Measurements from ENCODE around the gene RABGGTA.

The RABGGTA gene

DNA sequence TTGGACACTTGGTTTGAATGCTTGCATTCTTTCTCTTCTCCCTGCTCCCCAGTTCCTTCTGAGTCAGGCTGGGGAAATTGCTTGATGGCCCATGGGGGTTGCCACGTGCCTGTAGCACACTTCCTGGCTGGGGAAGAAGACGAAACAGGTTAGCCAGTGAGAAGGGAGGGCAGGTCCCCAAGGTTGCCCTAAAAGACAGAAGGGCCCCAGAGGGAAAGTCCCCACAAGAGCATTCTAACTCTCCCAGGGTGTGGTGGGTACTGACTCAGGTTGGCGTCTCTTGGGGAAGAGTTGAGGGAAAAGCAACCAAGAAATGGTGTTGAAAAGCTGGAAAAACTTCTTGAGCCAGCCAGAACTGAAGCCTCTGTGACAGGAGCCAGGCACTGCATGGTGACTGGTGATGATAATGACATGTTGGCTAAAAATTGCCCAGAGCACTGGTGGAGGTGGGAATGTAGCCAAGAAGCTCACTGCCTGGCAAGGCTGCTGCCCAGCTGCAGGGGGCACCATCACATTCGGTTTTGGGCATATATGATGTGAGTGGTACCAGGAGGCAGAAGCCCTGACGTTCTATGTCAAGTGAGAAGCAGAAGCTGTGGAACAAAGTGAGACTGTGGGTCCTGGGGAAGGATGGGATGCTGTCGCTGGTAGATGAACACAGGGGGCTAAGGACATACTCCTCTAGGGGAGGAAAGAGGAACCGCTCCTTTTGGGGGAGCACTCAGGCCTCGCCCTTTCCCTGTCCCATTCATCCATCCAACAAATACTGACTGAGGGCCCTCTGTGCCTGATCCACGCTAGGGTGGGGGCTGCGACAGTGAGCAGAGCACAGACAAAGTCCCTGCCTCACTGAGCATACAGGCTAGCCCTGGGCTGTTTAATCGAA is 8.1 kb upstream of the RABGGTA start:
- DNase-seq (ENCODE audit: low read depth in 2 of 2): no peak

DNA sequence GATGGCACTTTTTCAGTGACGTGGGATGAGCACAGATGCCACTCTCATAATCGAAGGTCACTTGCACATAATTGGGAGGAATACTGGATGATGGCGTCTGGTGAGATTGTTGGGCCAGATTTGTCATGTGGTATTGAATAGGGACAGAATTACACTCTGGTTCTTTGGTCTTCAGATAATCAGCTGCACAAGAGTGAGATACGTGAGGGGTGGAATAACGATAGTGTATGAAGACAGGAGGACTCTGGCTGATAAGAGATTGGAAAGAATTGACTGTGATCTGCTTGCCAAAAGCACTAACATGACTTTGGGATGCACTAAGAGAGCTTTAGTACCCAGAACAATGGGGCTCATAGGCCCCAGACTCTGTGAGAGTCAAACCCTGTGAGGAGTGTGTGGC is 7.0 kb upstream of the RABGGTA start:
- DNase-seq (ENCODE audit: low read depth in 2 of 2): no peak

DNA sequence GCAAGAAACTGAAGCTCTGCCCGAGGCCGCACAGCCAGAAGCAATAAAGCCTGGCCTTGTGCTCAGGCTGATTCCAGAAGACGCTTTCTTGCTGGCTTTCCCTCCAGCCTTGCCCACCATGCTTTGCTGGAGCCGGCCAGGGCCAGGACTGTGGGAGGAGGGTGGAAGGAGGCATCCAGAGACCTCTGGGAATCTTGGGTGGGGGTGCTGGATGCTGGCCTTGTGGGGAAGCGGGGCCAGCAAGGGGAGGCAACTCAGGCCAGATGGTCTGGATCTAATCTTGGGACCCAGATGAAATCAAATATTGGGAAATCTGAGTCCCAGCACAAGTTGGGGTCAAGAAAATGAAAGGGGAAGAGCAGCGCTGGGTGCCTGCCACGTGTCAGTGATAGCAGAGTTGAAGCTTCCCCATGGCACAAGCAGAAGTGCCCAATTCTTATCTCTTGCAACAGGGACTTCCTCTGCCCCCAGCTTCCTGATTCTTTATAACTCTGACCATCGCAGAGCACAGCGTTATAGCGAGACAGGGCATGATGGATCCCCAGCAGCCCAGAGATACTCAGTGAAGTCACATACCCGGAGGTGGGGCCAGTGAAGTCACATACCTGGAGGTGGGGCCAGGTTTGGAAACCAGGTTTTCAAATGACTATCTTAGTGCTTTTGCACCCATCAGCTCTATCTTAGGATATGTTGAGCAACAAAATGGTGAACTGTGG is 6.4 kb upstream of the RABGGTA start:
- DNase-seq (ENCODE audit: low read depth in 2 of 2): no peak

DNA sequence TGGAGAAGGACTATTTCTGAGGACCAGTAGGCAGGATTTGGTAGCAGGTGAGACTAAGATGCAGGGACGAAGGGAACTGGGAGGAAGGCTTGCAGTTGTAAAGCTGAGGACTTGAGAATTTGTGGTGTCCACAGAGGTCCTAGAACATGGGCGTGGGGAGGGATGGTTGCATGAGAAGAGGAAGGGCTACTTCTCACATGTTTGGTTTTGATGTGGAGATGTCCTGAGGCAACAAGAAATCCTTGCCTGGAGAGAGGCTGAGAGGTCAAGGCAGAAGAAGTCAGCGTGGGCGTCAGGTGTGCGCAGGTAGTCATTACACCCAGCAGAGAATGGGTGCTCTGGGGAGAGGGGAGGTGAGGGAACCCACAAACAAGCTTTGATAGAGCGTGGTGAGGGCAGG is 5.7 kb upstream of the RABGGTA start:
- no peak for DNase-seq (ENCODE audit: low read depth in 2 of 2)

DNA sequence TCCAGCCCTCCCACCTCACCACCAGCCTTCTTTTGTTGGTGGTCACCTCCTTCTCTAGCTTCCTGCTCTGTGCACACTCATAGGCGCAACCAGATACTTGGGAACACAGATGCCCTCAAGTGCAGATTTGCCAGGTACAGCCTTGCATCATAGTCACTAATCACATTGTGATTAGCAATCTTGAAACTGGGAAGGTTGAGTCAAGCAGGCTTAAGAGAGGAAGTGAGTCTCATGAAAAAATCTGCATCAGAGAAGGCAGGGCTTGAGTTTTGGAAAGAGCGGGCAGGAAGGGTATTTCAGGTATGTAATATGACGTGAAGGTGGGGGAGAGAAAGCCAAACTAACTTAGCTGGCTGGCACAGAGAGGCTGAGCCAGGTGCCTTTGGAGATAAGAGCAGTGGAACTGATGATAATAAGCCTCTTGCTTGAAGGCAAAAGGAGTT is 2.7 kb upstream of the RABGGTA start:
- DNase-seq (ENCODE audit: low read depth in 2 of 2): no peak

DNA sequence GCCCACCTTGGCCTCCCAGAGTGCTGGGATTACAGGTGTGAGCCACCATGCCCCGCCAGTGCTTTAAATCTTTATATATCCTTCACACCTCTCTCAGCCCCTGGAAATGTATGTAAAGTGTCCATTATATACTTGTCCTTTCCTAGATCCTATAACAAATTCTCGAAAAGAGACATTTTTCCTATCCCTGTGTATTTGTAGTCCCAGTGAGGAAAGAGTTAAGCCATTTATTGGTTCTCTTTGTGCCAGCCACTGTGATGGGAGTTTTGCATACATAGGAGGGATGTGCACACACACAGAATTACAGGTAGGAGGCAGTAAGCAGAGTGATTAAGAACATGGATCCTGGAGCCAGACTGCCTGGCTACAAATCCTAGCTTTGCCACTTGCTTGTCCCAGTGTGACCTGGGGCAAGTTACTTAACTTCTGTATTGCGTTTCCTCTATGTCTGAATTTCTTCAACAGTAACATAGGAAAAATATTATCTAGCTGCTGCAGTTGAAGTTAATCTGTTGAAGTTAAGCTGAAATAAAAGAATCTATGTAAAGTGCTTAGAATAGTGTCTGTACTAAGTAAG is 2.1 kb upstream of the RABGGTA start:
- no peak for DNase-seq (ENCODE audit: low read depth in 2 of 2)

DNA sequence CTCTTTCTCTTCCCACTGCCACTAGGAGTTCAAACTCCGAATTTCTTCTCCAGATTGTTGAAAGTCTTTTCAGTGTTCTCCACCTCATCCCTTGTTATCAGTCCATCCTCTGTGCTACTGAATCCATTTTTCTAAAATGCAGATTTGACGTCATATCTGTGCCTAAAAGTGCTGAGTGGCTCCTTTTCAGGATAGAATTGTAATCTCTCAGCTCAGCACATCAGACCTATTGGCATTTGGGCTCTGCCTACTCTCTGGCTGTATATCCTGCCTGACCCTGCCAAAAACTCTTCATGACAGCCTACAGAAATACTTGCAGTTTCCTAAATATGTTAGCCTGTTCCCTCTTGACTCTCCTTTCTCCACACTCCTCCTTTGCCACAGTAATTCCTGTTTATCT is 1.1 kb upstream of the RABGGTA start:
- DNase-seq (ENCODE audit: low read depth in 2 of 2): no peak

DNA sequence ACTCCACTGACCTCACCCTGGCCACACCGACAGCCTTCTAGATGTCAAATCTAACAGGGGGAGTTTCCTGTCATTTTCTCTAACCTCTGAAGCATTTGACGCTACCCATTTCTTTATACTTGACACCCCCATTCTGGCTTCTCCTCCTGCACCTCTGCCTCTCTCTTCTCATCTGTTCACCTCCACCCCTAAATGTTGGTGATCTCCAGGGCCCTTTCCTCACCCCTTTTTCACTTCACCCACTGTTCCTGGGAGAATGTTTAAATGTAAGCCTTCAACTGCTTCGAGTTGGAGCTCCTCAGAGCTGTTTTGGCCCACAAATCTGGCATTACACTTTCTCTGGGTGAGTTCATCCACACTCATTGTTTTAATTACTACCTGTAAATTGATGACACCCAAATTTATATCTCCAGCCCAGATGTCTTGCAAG is 452 bp upstream of the RABGGTA start:
- no peak for DNase-seq (ENCODE audit: low read depth in 2 of 2)

DNA sequence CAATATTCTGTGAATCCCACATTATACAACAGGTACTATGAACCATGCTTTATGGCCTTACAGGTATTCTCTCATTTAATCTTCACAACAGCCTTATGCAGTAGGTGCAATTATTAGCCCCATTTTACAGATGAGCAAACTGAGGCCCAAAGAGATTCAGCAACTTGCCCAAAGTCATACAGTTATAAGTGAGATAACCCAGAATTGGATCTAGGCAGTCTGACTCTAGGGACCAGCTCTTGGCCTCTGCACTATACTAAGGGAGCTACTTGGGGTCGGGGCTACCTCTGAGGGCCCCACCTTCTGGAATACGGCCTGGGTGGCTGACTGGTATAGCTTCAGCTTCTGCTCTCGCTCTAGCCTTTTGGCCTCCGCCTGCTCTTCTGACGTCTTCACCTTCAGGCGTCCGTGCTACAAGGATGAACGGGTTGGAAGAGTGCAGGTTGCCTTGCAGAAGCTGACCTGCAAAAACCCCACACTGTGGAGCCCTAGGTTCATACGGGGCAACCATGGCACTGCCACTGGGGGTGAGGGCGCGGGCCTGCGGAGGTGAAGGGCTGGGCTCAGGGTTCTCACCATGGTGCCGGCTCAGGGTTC is 762 bp downstream of the RABGGTA start:
- DNase-seq (ENCODE audit: low read depth in 2 of 2): no peak

DNA sequence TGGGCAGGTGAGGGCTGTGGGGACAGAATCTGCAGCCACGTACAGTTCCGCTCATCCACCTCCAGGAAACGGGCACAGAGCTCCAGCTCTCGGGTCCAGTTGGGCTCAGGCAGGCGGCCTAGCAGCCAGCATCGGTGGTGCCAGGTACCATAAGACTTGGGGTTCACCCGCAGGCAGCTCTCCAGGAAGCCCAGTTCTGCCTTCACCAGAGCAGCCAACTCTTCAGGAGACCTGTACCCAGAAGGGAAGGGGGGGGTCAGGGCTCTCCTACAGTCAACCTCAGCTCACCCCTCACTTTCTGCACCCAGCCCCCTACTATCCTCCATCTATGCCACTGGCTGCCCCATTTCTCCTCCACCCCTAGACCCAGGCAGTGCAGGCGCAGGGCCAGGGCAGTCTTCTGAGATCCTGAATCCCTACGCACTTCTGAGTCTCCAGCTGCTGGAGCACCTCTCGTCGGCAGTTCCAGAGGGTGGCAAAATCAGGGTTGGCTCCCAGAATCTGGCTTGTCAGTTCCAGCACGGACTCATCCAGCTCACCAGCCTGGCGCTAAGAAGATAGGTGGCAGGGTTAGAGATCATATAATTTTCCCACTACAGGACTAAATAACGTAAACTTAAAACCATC is 1.4 kb downstream of the RABGGTA start:
- no peak for DNase-seq (ENCODE audit: low read depth in 2 of 2)

DNA sequence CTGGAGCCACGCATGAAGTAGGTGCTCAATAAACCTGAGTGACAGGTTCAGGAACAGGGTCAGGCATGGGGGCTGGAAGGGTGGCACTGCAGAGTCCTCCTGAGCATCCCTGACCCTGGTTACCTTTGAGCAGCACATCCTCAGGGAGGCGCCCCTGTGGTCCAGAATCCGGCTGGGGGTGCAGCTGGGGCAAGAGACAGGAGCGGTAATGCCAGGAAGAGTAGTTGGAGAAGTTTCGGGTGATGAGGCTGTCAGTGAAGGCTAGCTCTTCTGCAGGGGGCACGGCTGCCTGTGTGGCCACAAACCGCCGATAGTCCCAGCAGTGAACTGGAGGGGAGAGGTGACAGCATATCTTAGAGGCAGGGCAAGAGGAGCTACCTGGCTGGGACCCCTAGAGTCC is 2.0 kb downstream of the RABGGTA start:
- DNase-seq (ENCODE audit: low read depth in 2 of 2): no peak

DNA sequence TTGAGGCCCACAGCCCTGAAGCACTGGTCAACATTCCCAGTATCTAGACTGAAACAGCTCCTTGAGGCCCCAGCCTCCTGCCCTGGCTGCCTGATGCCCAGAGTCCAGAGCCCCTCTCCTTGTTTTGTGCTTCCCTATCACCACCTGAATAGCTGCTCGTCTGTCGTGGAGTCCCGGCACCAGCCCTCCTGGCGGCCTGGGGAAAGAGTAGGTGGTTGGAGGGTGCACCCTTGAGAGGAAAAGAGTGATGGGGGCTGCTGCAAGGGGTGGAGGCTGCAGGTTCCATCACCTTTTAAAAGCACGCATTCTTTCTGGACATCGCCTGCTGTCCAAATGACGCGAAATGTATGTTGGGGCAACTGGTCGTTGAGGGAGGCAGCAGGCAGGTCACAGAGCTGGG is 3.2 kb downstream of the RABGGTA start:
- no peak for DNase-seq (ENCODE audit: low read depth in 2 of 2)

DNA sequence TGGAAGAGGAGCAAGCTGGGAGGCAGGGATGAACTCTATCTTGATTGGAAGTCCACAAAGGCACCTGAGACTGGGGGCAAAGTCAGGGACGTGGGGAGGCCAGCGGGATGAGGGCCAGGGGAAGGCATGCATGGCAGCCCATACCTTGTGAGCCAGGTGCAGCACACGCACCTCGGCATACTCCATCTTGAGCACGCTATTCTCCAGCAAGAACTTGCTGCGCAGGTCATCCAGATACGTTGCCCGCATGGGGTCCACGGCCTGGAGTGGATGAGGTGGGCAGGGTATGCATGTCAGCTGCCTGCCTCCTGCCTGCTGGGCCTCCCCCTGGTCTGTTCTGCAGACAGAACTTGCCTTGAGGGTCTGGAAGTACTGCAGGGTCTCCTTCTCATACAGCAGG is 3.9 kb downstream of the RABGGTA start:
- no peak for DNase-seq (ENCODE audit: low read depth in 2 of 2)

DNA sequence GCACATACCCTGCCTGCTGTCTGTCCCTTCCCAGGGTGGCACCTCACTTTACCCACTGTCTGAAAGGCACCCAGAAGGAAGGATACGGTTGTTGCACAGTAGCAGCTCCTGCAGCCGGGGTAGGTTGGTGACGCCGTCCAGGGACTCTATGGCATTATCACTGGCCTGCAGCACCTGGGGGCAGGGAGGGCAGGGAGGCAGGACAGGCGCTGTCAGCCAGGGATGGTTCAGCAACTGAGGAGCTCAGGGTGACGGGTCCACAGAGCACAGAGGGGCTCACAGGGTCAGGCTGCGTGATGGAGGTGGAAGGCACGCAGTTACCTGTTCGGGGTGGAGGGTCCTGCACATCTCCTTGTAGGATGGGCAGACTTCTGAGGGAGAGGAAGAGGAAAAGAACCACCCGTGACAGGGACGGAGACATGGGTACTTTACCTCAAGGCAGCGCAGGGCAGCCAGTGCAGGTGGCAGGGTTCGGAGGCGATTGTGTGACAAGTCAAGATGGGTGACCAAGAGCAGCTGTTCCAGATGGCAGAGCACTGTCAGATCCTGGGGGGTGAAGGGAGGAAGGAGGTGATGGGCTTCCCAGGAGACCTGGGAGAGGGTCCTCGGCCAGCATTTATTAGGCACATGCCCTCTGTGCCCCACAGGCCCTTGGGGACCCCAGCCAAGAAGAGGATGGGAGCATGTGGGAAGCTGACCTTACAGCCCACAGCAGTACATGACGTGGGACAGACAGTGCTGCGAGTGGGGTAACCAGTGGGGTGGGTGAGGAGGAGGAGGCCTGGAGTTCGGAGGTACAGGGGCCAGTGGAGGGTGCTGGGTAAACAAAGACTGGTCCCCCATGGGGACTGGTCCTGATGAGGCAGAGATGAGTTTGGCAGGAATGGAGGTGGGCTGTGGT is 4.8 kb downstream of the RABGGTA start:
- no peak for DNase-seq (ENCODE audit: low read depth in 2 of 2)

DNA sequence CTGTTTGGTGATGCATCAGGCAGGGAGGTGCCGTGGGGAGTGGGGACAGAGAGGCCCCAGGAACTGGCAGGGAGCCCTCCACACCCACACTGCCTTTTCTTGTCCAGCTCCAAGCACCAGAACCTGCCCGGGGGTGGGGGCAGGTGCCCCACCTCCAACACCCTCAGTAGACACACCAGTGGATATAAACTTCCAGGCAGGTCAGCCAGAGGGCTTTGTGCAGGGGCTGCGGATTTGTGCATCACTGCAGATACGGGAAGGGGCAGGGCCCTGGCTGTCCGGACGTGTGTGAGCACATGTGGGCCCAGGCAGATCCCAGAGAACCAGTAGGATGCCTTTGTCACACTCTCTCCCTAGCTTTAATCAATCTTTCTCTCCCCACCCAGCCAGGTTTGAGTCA is 7.1 kb downstream of the RABGGTA start:
- no peak for DNase-seq (ENCODE audit: low read depth in 2 of 2)

DNA sequence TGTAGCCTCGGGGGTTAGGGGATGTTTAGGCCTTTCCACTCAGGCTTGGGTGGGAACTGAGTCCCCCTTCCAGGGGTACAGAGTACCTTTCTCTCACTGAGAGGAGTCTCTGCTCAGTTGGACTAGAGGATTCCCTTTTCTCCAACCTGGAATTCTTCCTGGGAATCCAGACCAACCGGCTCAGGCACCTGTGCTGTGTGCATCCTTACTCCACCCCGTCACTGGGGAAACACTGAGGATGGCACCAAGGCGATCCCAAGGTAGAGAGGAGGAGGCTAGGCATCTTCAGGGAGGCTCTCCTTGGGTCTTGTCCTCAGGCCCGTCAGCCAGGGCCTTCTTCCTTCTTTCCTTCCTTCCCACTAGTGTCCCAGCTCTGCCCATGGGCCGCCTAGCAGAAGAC is 7.5 kb downstream of the RABGGTA start:
- no peak for DNase-seq (ENCODE audit: low read depth in 2 of 2)

DNA sequence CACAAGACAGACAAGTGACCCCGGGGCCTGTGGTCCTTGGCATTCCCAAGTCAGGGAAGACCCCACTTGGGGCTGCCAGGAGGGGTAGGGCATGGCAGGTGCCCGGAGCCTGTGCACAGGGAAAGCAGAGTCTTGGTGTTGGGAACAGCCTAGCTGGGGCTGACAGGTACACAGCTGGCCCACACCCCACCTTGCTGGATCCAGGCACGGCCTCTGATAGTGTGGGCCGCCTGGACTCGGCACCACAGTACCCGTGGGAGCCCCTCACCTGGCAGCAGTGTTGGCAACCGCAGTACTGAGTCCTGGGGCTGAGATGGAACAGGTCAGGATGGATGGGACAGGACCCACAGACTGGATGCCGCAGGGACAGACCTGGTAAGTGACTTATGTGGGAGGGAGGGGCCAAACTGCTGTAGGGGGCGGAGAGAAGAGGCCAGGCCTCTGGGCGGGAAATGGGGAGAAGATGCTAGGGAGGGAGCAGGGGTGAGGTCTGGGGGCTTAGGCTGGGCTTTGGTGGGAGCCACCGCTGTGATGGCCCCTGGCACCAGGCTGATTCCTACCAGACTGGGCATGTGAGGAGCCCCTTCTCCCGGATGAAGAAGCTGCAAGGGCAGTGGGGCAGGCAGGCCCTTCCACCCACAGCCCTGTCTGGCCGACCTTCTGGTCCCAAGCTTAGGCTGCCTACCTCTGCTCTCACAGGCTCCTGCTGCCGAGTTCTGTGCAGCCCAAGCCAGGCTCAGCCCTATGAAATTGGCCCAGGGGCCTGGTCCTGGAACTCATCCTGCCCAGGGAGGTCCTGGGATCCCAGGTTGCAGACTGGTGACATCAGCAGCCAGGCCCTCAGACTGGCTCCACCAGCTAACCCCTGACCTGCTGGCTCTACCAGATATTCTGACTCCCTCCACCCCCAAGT is 8.3 kb downstream of the RABGGTA start, which contains the start of gene TGM1:
TGM1 (minus strand) TSS at position 357 of the 913 bp plus-strand sequence. CDS start 825 bp downstream, outside the sequence.
- no peak for DNase-seq (ENCODE audit: low read depth in 2 of 2)

DNA sequence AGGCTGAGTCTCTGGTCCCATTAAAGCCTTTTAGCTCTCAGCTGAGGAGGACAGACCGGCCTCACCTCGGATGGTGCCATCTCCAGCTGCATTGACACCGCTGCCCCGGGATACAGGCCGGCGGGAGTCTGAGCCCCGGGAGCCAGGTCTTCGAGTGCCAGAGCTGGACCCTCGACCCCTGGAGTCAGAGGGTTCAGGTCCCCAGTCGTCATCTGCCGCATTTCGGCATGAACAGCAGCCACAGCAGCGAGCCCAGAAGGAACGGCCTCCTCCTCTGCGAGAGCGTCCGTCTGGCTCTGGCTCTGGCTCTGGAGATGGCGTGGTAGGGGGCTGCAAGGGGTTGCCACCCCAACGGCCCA is 9.4 kb downstream of the RABGGTA start:
- no peak for DNase-seq (ENCODE audit: low read depth in 2 of 2)

DNA sequence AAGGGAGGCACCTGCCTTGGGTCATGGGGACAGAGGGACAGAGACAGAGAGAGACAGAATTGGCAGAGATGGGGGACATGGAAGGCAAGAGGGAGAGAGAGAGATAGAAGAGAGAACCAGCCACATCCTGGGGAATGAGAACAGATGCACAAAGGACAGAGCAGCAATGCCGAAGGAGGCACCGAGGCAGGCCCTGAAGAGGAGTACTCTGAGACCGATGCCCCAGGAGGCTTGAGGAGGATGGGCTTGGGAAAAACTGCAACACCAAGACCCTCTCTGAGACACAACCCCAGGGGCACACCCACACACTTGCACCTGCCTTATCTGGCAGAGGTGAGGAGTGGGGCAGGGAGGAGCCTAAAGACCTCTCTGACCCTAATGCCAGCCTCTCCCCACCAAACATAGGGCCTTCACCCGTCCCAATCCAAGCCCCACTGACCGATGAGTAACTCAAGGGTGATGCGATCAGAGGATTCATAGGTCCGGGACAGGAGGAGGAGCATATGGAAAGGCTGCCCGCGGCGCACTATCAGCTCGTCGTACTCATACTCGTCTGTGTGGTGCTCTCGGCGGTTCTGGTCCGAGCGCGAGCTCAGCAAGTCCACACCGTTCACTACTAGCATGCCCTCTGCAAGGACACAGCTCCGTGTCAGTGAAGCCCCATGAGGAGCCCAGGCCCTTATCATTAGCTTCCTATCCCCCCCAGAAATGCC is 10.0 kb downstream of the RABGGTA start:
- DNase-seq (ENCODE audit: low read depth in 2 of 2): no peak
